ENCODE results near the gene TRIM34. TPM values are rescaled to one million over a fixed set of nuclear protein-coding genes. Genes with fewer than 3 reads are reported as not detected.
A peak's percentile ranks its signal among the peaks of the same experiment; 100 is the strongest.

TRIM34 gene
- total RNA-seq, 3 donors from 2014 or later = 5.9 to 12.1 (median 10.9) TPM

GRCh38 chr11:5591613-5592012 is 33.2 kb upstream of the TRIM34 start:
- no peak overlapping the region for H3K27ac ChIP-seq
- H3K27me3 ChIP-seq = no peaks in the 10 kb centered on the region
- TF ChIP-seq POLR2AphosphoS5 (IDR thresholded peaks at IDR 0.05) = no peak
- no peak for TF ChIP-seq POLR2A (IDR thresholded peaks at IDR 0.05)
- TF ChIP-seq CTCF (IDR thresholded peaks at IDR 0.05) = no peak
- no peaks in the 10 kb centered on the region for H3K9me3 ChIP-seq
- no peak for DNase-seq (ENCODE audit: low spot score in 2 of 2)
- no peak overlapping the region for H3K4me3 ChIP-seq
- no peaks in the 10 kb centered on the region for H3K4me1 ChIP-seq
- H3K36me3 ChIP-seq = no peaks in the 10 kb centered on the region
- intact Hi-C loops (cut with DNase I; ENCODE audit: low total_unique reads) = no loop called here

GRCh38 chr11:5592615-5593014 is 32.2 kb upstream of the TRIM34 start:
- H3K4me1 ChIP-seq = peaks cover 0 to 8% of the 10 kb centered on the region in 2 donors
- H3K4me3 ChIP-seq = no peak overlapping the region
- TF ChIP-seq POLR2AphosphoS5 (IDR thresholded peaks at IDR 0.05) (no peak), POLR2A (IDR thresholded peaks at IDR 0.05) (no peak), CTCF (IDR thresholded peaks at IDR 0.05) (no peak)
- DNase-seq (ENCODE audit: low spot score in 2 of 2) = no peak
- H3K27ac ChIP-seq = no peak overlapping the region
- intact Hi-C loops (cut with DNase I; ENCODE audit: low total_unique reads) = no loop called here
- H3K27me3 ChIP-seq = no peaks in the 10 kb centered on the region
- H3K36me3 ChIP-seq = no peaks in the 10 kb centered on the region
- H3K9me3 ChIP-seq = no peaks in the 10 kb centered on the region

- Histone ChIP-seq H3K4me1 (peaks cover 0 to 9% of the 10 kb centered on the region in 2 donors), H3K36me3 (no peaks in the 10 kb centered on the region), H3K27me3 (no peaks in the 10 kb centered on the region), H3K9me3 (no peaks in the 10 kb centered on the region), H3K27ac (peak overlapping the region in 1 of 2 donors; percentile 3), H3K4me3 (no peak overlapping the region)
- DNase-seq (ENCODE audit: low spot score in 2 of 2) = no peak
- TF ChIP-seq CTCF (IDR thresholded peaks at IDR 0.05) (no peak), POLR2A (IDR thresholded peaks at IDR 0.05) (no peak), POLR2AphosphoS5 (IDR thresholded peaks at IDR 0.05) (no peak)
- intact Hi-C loops (cut with DNase I; ENCODE audit: low total_unique reads) = no loop called here
These were observed 31.7 kb upstream of the TRIM34 start for GRCh38 chr11:5593146-5593545.

- peak within 1 kb of the TSS; percentile 86 to 89 for H3K27ac ChIP-seq
- H3K9me3 ChIP-seq = no peaks in the 10 kb centered on the region
- no peaks in the 10 kb centered on the region for H3K27me3 ChIP-seq
- peaks cover 0 to 14% of the 10 kb centered on the region in 2 donors for H3K4me1 ChIP-seq
- TF ChIP-seq POLR2A (IDR thresholded peaks at IDR 0.05) (no peak), CTCF (IDR thresholded peaks at IDR 0.05) (no peak), POLR2AphosphoS5 (IDR thresholded peaks at IDR 0.05) (no peak)
- peak; percentile 32 to 65 for DNase-seq (ENCODE audit: low spot score in 2 of 2)
- peak within 1 kb of the TSS; percentile 38 to 72 (median 56) for H3K4me3 ChIP-seq
- intact Hi-C loops (cut with DNase I; ENCODE audit: low total_unique reads) = no loop called here
- H3K36me3 ChIP-seq = no peaks in the 10 kb centered on the region
These were observed 28.1 kb upstream of the TRIM34 start, which contains the start of gene TRIM6 for GRCh38 chr11:5596607-5597201. TRIM6 (plus strand) TSS chr11:5596637; CDS start chr11:5596898, 261 bp downstream.

- H3K4me3 ChIP-seq = no peak overlapping the region
- H3K36me3 ChIP-seq = no peaks in the 10 kb centered on the region
- H3K4me1 ChIP-seq = peaks cover 0 to 14% of the 10 kb centered on the region in 2 donors
- intact Hi-C loops (cut with DNase I; ENCODE audit: low total_unique reads) = no loop called here
- TF ChIP-seq POLR2A (IDR thresholded peaks at IDR 0.05) (no peak), CTCF (IDR thresholded peaks at IDR 0.05) (no peak), POLR2AphosphoS5 (IDR thresholded peaks at IDR 0.05) (no peak)
- no peaks in the 10 kb centered on the region for H3K27me3 ChIP-seq
- no peak for DNase-seq (ENCODE audit: low spot score in 2 of 2)
- no peak overlapping the region for H3K27ac ChIP-seq
- H3K9me3 ChIP-seq = no peaks in the 10 kb centered on the region
These were observed 26.8 kb upstream of the TRIM34 start for GRCh38 chr11:5597953-5598352.
